Gastrocnemius medialis (tissue), 4 donors: ENCODE results near the gene COX10. TPM values are rescaled to one million over a fixed set of nuclear protein-coding genes. Genes with fewer than 3 reads are reported as not detected.

Experiments
- ATAC-seq, 2 donors: fragments of 150-250 bp; one replicate each; pipeline ENCODE4 v1.9.1; 2016
- DNase-seq, 2 donors: peaks; one replicate each; pipeline ENCODE4 v3.0.0-alpha.2; 2019
- H3K27ac ChIP-seq, 4 donors: fragments of 200-600 bp; sonication (generic); 1 replicate in 1 of 4; 2 replicates in 3 of 4; pipeline ENCODE4 v1.5.1; 2016 to 2018; ENCODE audit warnings: mild to moderate bottlenecking in 2 of 4, moderate library complexity in 1 of 4
- H3K27me3 ChIP-seq, 3 donors: fragments of 200-600 bp; sonication (generic) in 2 of 3; 1 replicate in 1 of 3; 2 replicates in 2 of 3; pipeline versions ENCODE4 v1.5.1 to v1.6.0; 2016 to 2019; ENCODE audit warnings: mild to moderate bottlenecking in 1 of 3, moderate library complexity in 1 of 3
- H3K36me3 ChIP-seq, 2 donors: fragments of 200-600 bp; sonication (generic) in 1 of 2; one replicate each; pipeline ENCODE4 v1.5.1; 2017 to 2018
- H3K4me1 ChIP-seq, 2 donors: fragments of 200-600 bp; sonication (generic) in 1 of 2; one replicate each; pipeline ENCODE4 v1.5.1; 2016 to 2017; ENCODE audit warnings: mild to moderate bottlenecking in 2 of 2
- H3K4me3 ChIP-seq, 4 donors: fragments of 200-600 bp; sonication (generic) in 3 of 4; 1 replicate in 1 of 4; 2 replicates in 3 of 4; pipeline ENCODE4 v1.5.1; 2016 to 2019; ENCODE audit warnings: mild to moderate bottlenecking in 2 of 4
- H3K9me3 ChIP-seq, 3 donors: fragments of 200-600 bp; sonication (generic) in 2 of 3; 1 replicate in 1 of 3; 2 replicates in 2 of 3; pipeline ENCODE4 v1.5.1; 2016 to 2019
- CTCF ChIP-seq, 5 experiments: fragments of 450-650 bp in 3 of 5; fragments of 200-600 bp in 2 of 5; sonication (generic) in 2 of 5; IDR thresholded peaks in 4 of 5; conservative IDR thresholded peaks in 1 of 5; 1 replicate in 4 of 5; 2 replicates in 1 of 5; pipeline ENCODE4 v1.5.1; 2016 to 2019; ENCODE audit warnings: antibody characterized with exemption in 5 of 5, mild to moderate bottlenecking in 3 of 5, moderate library complexity in 3 of 5
- POLR2A ChIP-seq, 2 donors: fragments of 450-650 bp; IDR thresholded peaks; one replicate each; pipeline ENCODE4 v1.6.1; 2017; ENCODE audit warnings: antibody characterized with exemption in 2 of 2, mild to moderate bottlenecking in 2 of 2, moderate library complexity in 2 of 2
- in situ Hi-C, 4 donors: fragments of 200-750 bp; cut with MboI; loops; one replicate each; pipeline versions ENCODE4 v1.15.0 to v1.8.0; 2017; ENCODE audit warnings: low sequenced_read_pairs in 4 of 4
- intact Hi-C: fragments of 100-400 bp; cut with DNase I; formaldehyde crosslinking; loops from one replicate; pipeline ENCODE4 v1.15.1; 2023; ENCODE audit warnings: low total_unique reads
- total RNA-seq, 4 donors: library from RNA; depleted of rRNA; stranded (reverse); fragments of >200 nt; gene quantifications; one replicate each; pipeline versions ENCODE4 v1.1.0 to v1.2.3, GENCODE V29; 2016

COX10 gene
- total RNA-seq, 4 donors from 2014 or later: 70.6 to 123 (median 87.3) TPM

- Histone ChIP-seq H3K4me1 (peaks cover 16% of the 10 kb centered on the region in 2 donors), H3K27ac (no peak overlapping the region)
Measured at GRCh38 chr17:14094676-14095601, 25.6 kb downstream of the COX10 start.

GRCh38 chr17:14095631-14096030, 26.3 kb downstream of the COX10 start:
- no peak overlapping the region for H3K4me3 ChIP-seq
- no peak for TF ChIP-seq CTCF (IDR thresholded peaks at IDR 0.05 in 4 of 5, conservative IDR thresholded peaks at IDR 0.05 in 1 of 5)
- no peak for TF ChIP-seq POLR2A (IDR thresholded peaks at IDR 0.05)
- ATAC-seq (no peak), DNase-seq (no peak)
- intact Hi-C loops: no loop called here
- H3K27ac ChIP-seq: no peak overlapping the region
- H3K4me1 ChIP-seq: peaks cover 16% of the 10 kb centered on the region in 2 donors
- in situ Hi-C loops: no loop called here
- H3K27me3 ChIP-seq: no peaks in the 10 kb centered on the region
- no peaks in the 10 kb centered on the region for H3K9me3 ChIP-seq
- H3K36me3 ChIP-seq: no peaks in the 10 kb centered on the region

More at GRCh38 chr17:14094676-14095601, 25.6 kb downstream of the COX10 start:
- TF ChIP-seq POLR2A (IDR thresholded peaks at IDR 0.05) (no peak), CTCF (IDR thresholded peaks at IDR 0.05 in 4 of 5, conservative IDR thresholded peaks at IDR 0.05 in 1 of 5) (no peak)
- intact Hi-C loops: no loop called here
- ATAC-seq (no peak), DNase-seq (no peak)
- in situ Hi-C loops: no loop called here
- Histone ChIP-seq H3K27me3 (no peaks in the 10 kb centered on the region), H3K4me3 (no peak overlapping the region), H3K9me3 (no peaks in the 10 kb centered on the region), H3K36me3 (no peaks in the 10 kb centered on the region)

- H3K4me1 ChIP-seq: peaks cover 9 to 10% of the 10 kb centered on the region in 2 donors
- intact Hi-C loops: no loop called here
- DNase-seq: no peak
- no peak for ATAC-seq
- no peaks in the 10 kb centered on the region for H3K27me3 ChIP-seq
- no peak for TF ChIP-seq POLR2A (IDR thresholded peaks at IDR 0.05)
- TF ChIP-seq CTCF (IDR thresholded peaks at IDR 0.05 in 4 of 5, conservative IDR thresholded peaks at IDR 0.05 in 1 of 5): no peak
- in situ Hi-C loops: no loop called here
- H3K4me3 ChIP-seq: no peak overlapping the region
- no peak overlapping the region for H3K27ac ChIP-seq
- peaks cover 0 to 13% of the 10 kb centered on the region in 2 donors for H3K36me3 ChIP-seq
- H3K9me3 ChIP-seq: no peaks in the 10 kb centered on the region
Measured at GRCh38 chr17:14098246-14098645, 28.9 kb downstream of the COX10 start.

GRCh38 chr17:14101976-14102375, 32.7 kb downstream of the COX10 start:
- ATAC-seq: no peak
- no peak for DNase-seq

More at GRCh38 chr17:14101976-14102375, 32.7 kb downstream of the COX10 start:
- intact Hi-C loops: no loop called here
- Histone ChIP-seq H3K9me3 (no peaks in the 10 kb centered on the region), H3K27ac (no peak overlapping the region), H3K4me3 (no peak overlapping the region), H3K4me1 (peaks cover 0 to under 1% of the 10 kb centered on the region in 2 donors), H3K36me3 (peaks cover 0 to 16% of the 10 kb centered on the region in 2 donors), H3K27me3 (no peaks in the 10 kb centered on the region)
- no peak for TF ChIP-seq CTCF (IDR thresholded peaks at IDR 0.05 in 4 of 5, conservative IDR thresholded peaks at IDR 0.05 in 1 of 5)
- no peak for TF ChIP-seq POLR2A (IDR thresholded peaks at IDR 0.05)
- in situ Hi-C loops: loop anchor here in 1 of 4 donors (25.0 kb wide), 1 partner anchor 1110 kb away; no protein-coding TSS in a partner anchor
